ENCODE data around the gene VARS2.

VARS2 gene

GRCh38 chr6:30931272-30931671, 17.2 kb downstream of the VARS2 start:
- Histone ChIP-seq H3K4me3 (ENCODE audit: low read depth, low read length) (no peak overlapping the region), H3K27me3 (ENCODE audit: control insufficient read depth, insufficient read depth, low read length) (no peaks in the 10 kb centered on the region), H2AFZ (no peak overlapping the region), H3K4me2 (ENCODE audit: low read length) (no peak overlapping the region), H3K79me2 (no peaks in the 10 kb centered on the region), H3K9me3 (ENCODE audit: control insufficient read depth, low read length) (no peaks in the 10 kb centered on the region), H3K36me3 (ENCODE audit: control insufficient read depth, insufficient read depth, low read length) (no peaks in the 10 kb centered on the region), H3K4me1 (no peaks in the 10 kb centered on the region), H3K27ac (no peak overlapping the region), H3K9ac (no peak overlapping the region)
- no peak for TF ChIP-seq CTCF (IDR thresholded peaks at IDR 0.05)

- H3K9me3 ChIP-seq (ENCODE audit: control insufficient read depth, low read length): no peaks in the 10 kb centered on the region
- H3K27me3 ChIP-seq (ENCODE audit: control insufficient read depth, insufficient read depth, low read length): no peaks in the 10 kb centered on the region
- H3K4me3 ChIP-seq (ENCODE audit: low read depth, low read length): no peak within 1 kb of the TSS
- TF ChIP-seq CTCF (IDR thresholded peaks at IDR 0.05): no peak
- no peak within 1 kb of the TSS for H3K9ac ChIP-seq
- H2AFZ ChIP-seq: no peak within 1 kb of the TSS
- H3K4me2 ChIP-seq (ENCODE audit: low read length): no peak within 1 kb of the TSS
- H3K79me2 ChIP-seq: no peaks in the 10 kb centered on the region
- H3K36me3 ChIP-seq (ENCODE audit: control insufficient read depth, insufficient read depth, low read length): no peaks in the 10 kb centered on the region
- H3K27ac ChIP-seq: no peak within 1 kb of the TSS
- H3K4me1 ChIP-seq: no peaks in the 10 kb centered on the region
Observed at GRCh38 chr6:30931969-30932645, 18.1 kb downstream of the VARS2 start, which contains the start of gene SFTA2. TSS of gene SFTA2 (minus strand) at chr6:30932170. CDS start at chr6:30932096, 74 bp downstream.

GRCh38 chr6:30932665-30933365, 18.8 kb downstream of the VARS2 start:
- H2AFZ ChIP-seq: no peak overlapping the region
- no peak overlapping the region for H3K27ac ChIP-seq
- no peaks in the 10 kb centered on the region for H3K27me3 ChIP-seq (ENCODE audit: control insufficient read depth, insufficient read depth, low read length)
- H3K4me1 ChIP-seq: no peaks in the 10 kb centered on the region
- H3K79me2 ChIP-seq: no peaks in the 10 kb centered on the region
- H3K4me3 ChIP-seq (ENCODE audit: low read depth, low read length): no peak overlapping the region
- H3K9me3 ChIP-seq (ENCODE audit: control insufficient read depth, low read length): no peaks in the 10 kb centered on the region
- H3K4me2 ChIP-seq (ENCODE audit: low read length): no peak overlapping the region
- no peak for TF ChIP-seq CTCF (IDR thresholded peaks at IDR 0.05)
- no peak overlapping the region for H3K9ac ChIP-seq
- H3K36me3 ChIP-seq (ENCODE audit: control insufficient read depth, insufficient read depth, low read length): no peaks in the 10 kb centered on the region

GRCh38 chr6:30935018-30935417, 21.0 kb downstream of the VARS2 start:
- Histone ChIP-seq H3K79me2 (no peaks in the 10 kb centered on the region), H3K4me2 (ENCODE audit: low read length) (no peak overlapping the region), H2AFZ (no peak overlapping the region), H3K27ac (no peak overlapping the region), H3K9me3 (ENCODE audit: control insufficient read depth, low read length) (no peaks in the 10 kb centered on the region), H3K27me3 (ENCODE audit: control insufficient read depth, insufficient read depth, low read length) (no peaks in the 10 kb centered on the region), H3K4me3 (ENCODE audit: low read depth, low read length) (no peak overlapping the region), H3K4me1 (no peaks in the 10 kb centered on the region), H3K36me3 (ENCODE audit: control insufficient read depth, insufficient read depth, low read length) (no peaks in the 10 kb centered on the region), H3K9ac (no peak overlapping the region)
- TF ChIP-seq CTCF (IDR thresholded peaks at IDR 0.05): no peak

Measured in parathyroid adenoma (tissue), 2 donors.